Measurements from ENCODE around the gene CACNA1C. TPM values are rescaled to one million over a fixed set of nuclear protein-coding genes. Genes with fewer than 3 reads are reported as not detected.

Gene CACNA1C
- total and polyA plus RNA-seq, 2 of the 4 experiments (the other 2 are of a cell fraction): 1.6 to 2.6 TPM

DNA sequence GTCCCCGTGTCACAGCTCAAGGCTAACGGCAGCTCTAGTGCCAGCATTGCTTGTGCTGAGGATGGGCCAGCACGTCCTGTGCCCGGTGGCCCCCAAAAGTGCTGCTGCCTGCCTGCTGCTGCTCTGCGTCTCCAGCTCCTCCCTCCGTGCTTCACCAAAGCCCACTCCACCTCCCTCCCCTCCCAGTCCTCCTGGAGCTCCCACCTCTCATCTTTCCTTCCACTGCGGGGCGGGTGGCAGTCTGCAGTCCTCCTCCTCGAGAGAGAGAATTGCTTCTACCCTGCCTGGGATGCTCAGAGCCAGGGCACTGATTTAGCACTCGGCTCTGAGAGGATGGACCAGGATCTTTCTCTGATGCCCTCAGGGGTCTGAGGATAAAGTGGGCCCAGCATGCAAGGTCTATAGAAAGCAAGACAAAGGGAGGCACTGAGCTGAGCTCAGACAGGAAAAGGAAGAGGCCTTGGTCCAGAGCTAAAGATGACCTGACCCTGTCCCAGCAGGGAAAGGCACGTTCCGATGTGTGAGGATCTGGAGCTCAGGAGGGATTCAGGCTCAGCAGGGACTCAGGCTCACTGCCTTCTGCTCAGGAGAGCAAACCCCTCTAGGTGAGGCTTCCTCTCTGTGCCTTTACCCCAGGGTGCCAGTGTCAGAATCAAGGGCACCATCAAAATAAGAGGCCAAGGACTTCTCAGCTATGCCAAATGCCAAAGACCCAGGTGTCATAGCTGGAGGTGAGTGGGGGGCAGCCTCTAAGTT lies 628.8 kb downstream of the CACNA1C start:
- Histone ChIP-seq H4K91ac (ENCODE audit: insufficient read depth, low read depth, low read length) (no peak overlapping the region), H3K4me3 (ENCODE audit: insufficient read depth, low read depth, low read length) (no peak overlapping the region), H3K4ac (ENCODE audit: low read depth, low read length) (no peak overlapping the region), H3K9me1 (ENCODE audit: insufficient read depth, low read length) (no peaks in the 10 kb centered on the region), H3K23ac (ENCODE audit: low read depth, low read length) (no peak overlapping the region), H4K5ac (ENCODE audit: low read depth, low read length) (no peak overlapping the region), H2AK9ac (replicated peaks; ENCODE audit: low read depth, low read length, poor library complexity) (no peak overlapping the region), H3K79me1 (ENCODE audit: low read depth in 1 of 2, low read length in 2 of 2) (no peaks in the 10 kb centered on the region), H3K56ac (ENCODE audit: extremely low read depth, insufficient read depth, low read length) (no peak overlapping the region), H2AK5ac (ENCODE audit: low read depth, low read length) (no peak overlapping the region), H2BK20ac (ENCODE audit: low read depth, low read length) (no peak overlapping the region), H2BK15ac (ENCODE audit: low read depth, low read length) (no peak overlapping the region), H2BK5ac (ENCODE audit: low read depth, low read length, poor library complexity, severe bottlenecking) (no peak overlapping the region), H3K27ac (ENCODE audit: insufficient read depth, low read length) (no peak overlapping the region), H3K4me1 (ENCODE audit: control insufficient read depth, insufficient read depth, low read length) (no peaks in the 10 kb centered on the region), H2BK120ac (ENCODE audit: low read depth, low read length) (no peak overlapping the region), H3K36me3 (ENCODE audit: control insufficient read depth, insufficient read depth, low read length) (peaks cover 31% of the 10 kb centered on the region), H2AFZ (replicated peaks; ENCODE audit: low read length, poor library complexity) (no peak overlapping the region), H4K20me1 (ENCODE audit: insufficient read depth, low read length) (no peaks in the 10 kb centered on the region), H3K9me3 (ENCODE audit: control insufficient read depth, insufficient read depth, low read length) (no peaks in the 10 kb centered on the region), H3K9ac (ENCODE audit: low read depth, low read length) (no peak overlapping the region), H4K8ac (ENCODE audit: low read depth in 2 of 2, low read length in 2 of 2) (no peak overlapping the region), H3K14ac (replicated peaks; ENCODE audit: low read depth, low read length) (no peak overlapping the region), H3K18ac (ENCODE audit: low read depth, low read length) (no peak overlapping the region), H3K4me2 (ENCODE audit: low read depth, low read length) (no peak overlapping the region), H3K27me3 (ENCODE audit: control insufficient read depth, insufficient read depth, low read length) (no peaks in the 10 kb centered on the region)
- TF ChIP-seq POLR2A (IDR thresholded peaks at IDR 0.05; ENCODE audit: low read depth, low read length): no peak
- no peak for TF ChIP-seq BHLHE40 (IDR thresholded peaks at IDR 0.05; ENCODE audit: low read depth, low read length)
- TF ChIP-seq CEBPB (IDR thresholded peaks at IDR 0.05; ENCODE audit: low read depth, low read length): no peak
- no peak for TF ChIP-seq SMC3 (IDR thresholded peaks at IDR 0.05; ENCODE audit: low read depth, low read length)
- no peak for TF ChIP-seq NFE2L2 (IDR thresholded peaks at IDR 0.05; ENCODE audit: low read depth, low read length)
- no peak for TF ChIP-seq MAFK (IDR thresholded peaks at IDR 0.05; ENCODE audit: low read depth, low read length)
- TF ChIP-seq MAZ (IDR thresholded peaks at IDR 0.05; ENCODE audit: borderline replicate concordance, low read depth, low read length): no peak
- TF ChIP-seq, protein P1, sequence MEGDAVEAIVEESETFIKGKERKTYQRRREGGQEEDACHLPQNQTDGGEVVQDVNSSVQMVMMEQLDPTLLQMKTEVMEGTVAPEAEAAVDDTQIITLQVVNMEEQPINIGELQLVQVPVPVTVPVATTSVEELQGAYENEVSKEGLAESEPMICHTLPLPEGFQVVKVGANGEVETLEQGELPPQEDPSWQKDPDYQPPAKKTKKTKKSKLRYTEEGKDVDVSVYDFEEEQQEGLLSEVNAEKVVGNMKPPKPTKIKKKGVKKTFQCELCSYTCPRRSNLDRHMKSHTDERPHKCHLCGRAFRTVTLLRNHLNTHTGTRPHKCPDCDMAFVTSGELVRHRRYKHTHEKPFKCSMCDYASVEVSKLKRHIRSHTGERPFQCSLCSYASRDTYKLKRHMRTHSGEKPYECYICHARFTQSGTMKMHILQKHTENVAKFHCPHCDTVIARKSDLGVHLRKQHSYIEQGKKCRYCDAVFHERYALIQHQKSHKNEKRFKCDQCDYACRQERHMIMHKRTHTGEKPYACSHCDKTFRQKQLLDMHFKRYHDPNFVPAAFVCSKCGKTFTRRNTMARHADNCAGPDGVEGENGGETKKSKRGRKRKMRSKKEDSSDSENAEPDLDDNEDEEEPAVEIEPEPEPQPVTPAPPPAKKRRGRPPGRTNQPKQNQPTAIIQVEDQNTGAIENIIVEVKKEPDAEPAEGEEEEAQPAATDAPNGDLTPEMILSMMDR (conservative IDR thresholded peaks at IDR 0.05; ENCODE audit: low read depth, low read length): no peak
- TF ChIP-seq CHD1 (IDR thresholded peaks at IDR 0.05; ENCODE audit: low read depth, low read length): no peak
- TF ChIP-seq, protein P2, sequence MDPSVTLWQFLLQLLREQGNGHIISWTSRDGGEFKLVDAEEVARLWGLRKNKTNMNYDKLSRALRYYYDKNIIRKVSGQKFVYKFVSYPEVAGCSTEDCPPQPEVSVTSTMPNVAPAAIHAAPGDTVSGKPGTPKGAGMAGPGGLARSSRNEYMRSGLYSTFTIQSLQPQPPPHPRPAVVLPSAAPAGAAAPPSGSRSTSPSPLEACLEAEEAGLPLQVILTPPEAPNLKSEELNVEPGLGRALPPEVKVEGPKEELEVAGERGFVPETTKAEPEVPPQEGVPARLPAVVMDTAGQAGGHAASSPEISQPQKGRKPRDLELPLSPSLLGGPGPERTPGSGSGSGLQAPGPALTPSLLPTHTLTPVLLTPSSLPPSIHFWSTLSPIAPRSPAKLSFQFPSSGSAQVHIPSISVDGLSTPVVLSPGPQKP (IDR thresholded peaks at IDR 0.05; ENCODE audit: borderline replicate concordance, low read depth, low read length): no peak
- TF ChIP-seq FOS (IDR thresholded peaks at IDR 0.05; ENCODE audit: low read depth, low read length): no peak
- no peak for TF ChIP-seq RCOR1 (IDR thresholded peaks at IDR 0.05; ENCODE audit: insufficient replicate concordance, low read length)
- no peak for TF ChIP-seq MXI1 (IDR thresholded peaks at IDR 0.05; ENCODE audit: borderline replicate concordance, low read depth, low read length)
- no peak for TF ChIP-seq RAD21 (IDR thresholded peaks at IDR 0.05; ENCODE audit: low read length)
- TF ChIP-seq RFX5 (IDR thresholded peaks at IDR 0.05; ENCODE audit: low read depth, low read length): no peak
- intact Hi-C loops (cut with micrococcal nuclease) (loop anchor here (5.0 kb wide), 1 partner anchor 101 kb away; no protein-coding TSS in a partner anchor), in situ Hi-C loops (cut with MboI; ENCODE audit: low sequenced_read_pairs) (no loop called here), dilution Hi-C loops (cut with HindIII; ENCODE audit: low sequenced_read_pairs, unreplicated experiment) (no loop called here)
- DNase-seq: no peak
- BruUV-seq (replicated peaks): no TSS peak
- 59% methylated on average over 6 of the region's 12 CpGs; no CpG with 5 or more reads in 1 of the 2 experiments for WGBS, 2 experiments (ENCODE audit: extremely low coverage in 2 of 2, insufficient read length in 1 of 2)
- CTCF ChIA-PET: no interaction called here
- POLR2A ChIA-PET (ENCODE audit: unreplicated experiment): no interaction called here
- no peak for ATAC-seq (ENCODE audit: low read depth)

Measured in IMR-90 (cell line).